T-helper 17 cell (primary cell): ENCODE measurements around the gene CDH4. TPM values are rescaled to one million over a fixed set of nuclear protein-coding genes. Genes with fewer than 3 reads are reported as not detected.

ENCODE experiments used
- ATAC-seq: fragments of 150-1000 bp; cut with Tn5 transposase; 2 replicates; pipeline ENCODE4 v1.10.0; 2021; ENCODE audit warnings: mild to moderate bottlenecking, moderate library complexity
- DNase-seq, 3 donors: peaks; one replicate each; pipeline versions ENCODE4 v3.0.0 to v3.0.0-alpha.2; 2020 to 2021
- H3K9me3 ChIP-seq: one replicate; pipeline ENCODE4 v1.7.0; 2013; ENCODE audit warnings: low read length, mild to moderate bottlenecking; ENCODE audit not compliant: control insufficient read depth, poor library complexity, severe bottlenecking
- H3K27ac Mint-ChIP-seq: one replicate; pipeline ENCODE4 v1.8.0; 2022; ENCODE audit warnings: mild to moderate bottlenecking, moderate library complexity, mixed read lengths
- H3K27me3 Mint-ChIP-seq: one replicate; pipeline ENCODE4 v1.8.0; 2022; ENCODE audit warnings: mixed read lengths
- H3K36me3 Mint-ChIP-seq: one replicate; pipeline ENCODE4 v1.8.0; 2022; ENCODE audit warnings: low read depth, mixed read lengths
- H3K4me1 Mint-ChIP-seq: one replicate; pipeline ENCODE4 v1.8.0; 2022; ENCODE audit warnings: mild to moderate bottlenecking, mixed read lengths
- H3K4me3 Mint-ChIP-seq: one replicate; pipeline ENCODE4 v1.8.0; 2022; ENCODE audit warnings: mild to moderate bottlenecking, moderate library complexity, mixed read lengths
- total RNA-seq, 4 donors: library from RNA in 2 of 4; stranded (reverse) in 2 of 4; gene quantifications; one replicate each; pipeline ENCODE4 v1.2.3 and lab custom pipeline; 2022 to 2026

The CDH4 gene
- total RNA-seq, 2 donors from 2014 or later: 0.55 to 0.67 TPM

GRCh38 chr20:61871913-61872312, 619.9 kb downstream of the CDH4 start:
- no peaks in the 10 kb centered on the region for H3K4me1 Mint-ChIP-seq
- no peaks in the 10 kb centered on the region for H3K27me3 Mint-ChIP-seq
- H3K36me3 Mint-ChIP-seq: peaks cover 2% of the 10 kb centered on the region
- no peak overlapping the region for H3K4me3 Mint-ChIP-seq
- no peak overlapping the region for H3K27ac Mint-ChIP-seq
- no peaks in the 10 kb centered on the region for H3K9me3 ChIP-seq
- no peak for DNase-seq
- ATAC-seq: no peak

DNA sequence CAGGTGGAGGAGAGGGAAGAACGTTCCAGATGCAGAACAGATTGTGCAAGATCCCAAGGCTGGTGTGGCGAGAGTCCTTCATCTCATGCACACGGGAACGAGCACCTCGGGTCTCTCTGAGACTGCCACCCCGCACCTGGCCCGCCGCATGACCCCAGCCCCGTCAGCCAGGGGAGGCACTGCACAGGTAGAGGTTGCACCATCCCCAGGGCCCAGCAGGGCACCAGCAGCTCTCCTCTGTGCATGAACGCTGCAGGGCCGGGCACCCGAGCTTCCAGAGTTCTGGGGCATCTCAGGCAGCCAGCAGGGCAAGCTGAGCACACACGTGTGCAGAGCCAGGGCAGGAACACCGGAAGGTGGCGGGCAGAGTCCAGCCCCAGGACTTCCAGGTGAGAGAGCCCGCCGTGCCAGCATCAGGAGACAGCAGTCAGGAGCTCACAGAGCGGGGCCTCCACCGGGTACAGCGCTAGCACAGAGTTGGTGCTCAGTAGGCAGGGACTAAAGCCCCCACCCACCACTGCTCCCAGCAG, 620.4 kb downstream of the CDH4 start:
- Mint-ChIP-seq H3K4me1 (no peaks in the 10 kb centered on the region), H3K4me3 (no peak overlapping the region), H3K36me3 (peaks cover 2% of the 10 kb centered on the region), H3K27me3 (no peaks in the 10 kb centered on the region), H3K27ac (no peak overlapping the region)
- ATAC-seq (no peak), DNase-seq (no peak)
- H3K9me3 ChIP-seq: no peaks in the 10 kb centered on the region

DNA sequence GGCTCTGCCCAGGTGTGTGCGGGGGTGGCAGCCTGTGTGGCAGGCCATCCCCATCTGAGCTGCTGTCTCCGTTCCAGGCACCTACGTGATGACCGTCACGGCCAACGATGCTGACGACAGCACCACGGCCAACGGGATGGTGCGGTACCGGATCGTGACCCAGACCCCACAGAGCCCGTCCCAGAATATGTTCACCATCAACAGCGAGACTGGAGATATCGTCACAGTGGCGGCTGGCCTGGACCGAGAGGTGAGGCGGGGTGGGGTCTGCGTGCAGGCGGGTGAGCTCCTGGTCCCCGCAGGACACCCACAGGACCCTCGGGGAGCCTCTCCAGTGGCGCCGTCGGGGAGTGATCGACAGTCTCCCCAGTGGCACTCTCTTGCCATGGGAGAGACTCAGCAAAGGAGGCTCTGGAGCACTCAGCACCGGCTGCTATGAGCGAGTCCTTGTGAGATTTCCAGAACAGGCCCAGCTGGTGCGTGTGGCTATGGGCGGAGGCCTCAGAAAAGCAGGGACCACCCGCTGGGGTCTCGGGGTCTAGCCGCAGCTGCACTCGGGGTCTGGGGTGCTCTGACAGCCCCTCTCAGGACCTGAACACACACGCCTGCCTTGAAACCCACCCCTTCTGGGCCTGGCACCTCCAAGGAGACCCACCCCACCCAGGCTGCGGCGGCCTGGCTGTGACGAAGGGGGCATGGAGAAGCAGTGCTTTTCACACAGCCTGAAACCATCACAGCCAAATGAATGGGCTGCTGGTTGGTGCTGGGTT, 621.8 kb downstream of the CDH4 start:
- no peaks in the 10 kb centered on the region for H3K9me3 ChIP-seq
- no peak for ATAC-seq
- Mint-ChIP-seq H3K4me1 (no peaks in the 10 kb centered on the region), H3K4me3 (no peak overlapping the region), H3K27me3 (no peaks in the 10 kb centered on the region), H3K27ac (no peak overlapping the region), H3K36me3 (peaks cover 2% of the 10 kb centered on the region)
- DNase-seq: no peak

- H3K4me1 Mint-ChIP-seq: no peaks in the 10 kb centered on the region
- ATAC-seq: no peak
- no peak overlapping the region for H3K4me3 Mint-ChIP-seq
Measured at GRCh38 chr20:61874421-61875068, 622.5 kb downstream of the CDH4 start.

GRCh38 chr20:61875221-61875885, 623.3 kb downstream of the CDH4 start:
- Mint-ChIP-seq H3K27me3 (no peaks in the 10 kb centered on the region), H3K4me3 (no peak overlapping the region), H3K27ac (no peak overlapping the region), H3K36me3 (peaks cover 2% of the 10 kb centered on the region), H3K4me1 (no peaks in the 10 kb centered on the region)
- no peaks in the 10 kb centered on the region for H3K9me3 ChIP-seq
- no peak for DNase-seq
- ATAC-seq: no peak

More at GRCh38 chr20:61874421-61875068, 622.5 kb downstream of the CDH4 start:
- Mint-ChIP-seq H3K27ac (no peak overlapping the region), H3K36me3 (peaks cover 2% of the 10 kb centered on the region), H3K27me3 (no peaks in the 10 kb centered on the region)
- H3K9me3 ChIP-seq: no peaks in the 10 kb centered on the region
- no peak for DNase-seq

GRCh38 chr20:61875996-61876395, 623.9 kb downstream of the CDH4 start:
- DNase-seq: no peak
- no peak for ATAC-seq
- Mint-ChIP-seq H3K4me3 (no peak overlapping the region), H3K4me1 (no peaks in the 10 kb centered on the region), H3K27ac (no peak overlapping the region), H3K36me3 (peaks cover 2% of the 10 kb centered on the region), H3K27me3 (no peaks in the 10 kb centered on the region)
- no peaks in the 10 kb centered on the region for H3K9me3 ChIP-seq

- ATAC-seq (no peak), DNase-seq (no peak)
- H3K27ac Mint-ChIP-seq: no peak overlapping the region
- H3K36me3 Mint-ChIP-seq: peaks cover under 1% of the 10 kb centered on the region
- no peaks in the 10 kb centered on the region for H3K4me1 Mint-ChIP-seq
- no peaks in the 10 kb centered on the region for H3K9me3 ChIP-seq
- H3K27me3 Mint-ChIP-seq: peaks cover 4% of the 10 kb centered on the region
- no peak overlapping the region for H3K4me3 Mint-ChIP-seq
Measured at GRCh38 chr20:61876952-61877728, 625.1 kb downstream of the CDH4 start.

DNA sequence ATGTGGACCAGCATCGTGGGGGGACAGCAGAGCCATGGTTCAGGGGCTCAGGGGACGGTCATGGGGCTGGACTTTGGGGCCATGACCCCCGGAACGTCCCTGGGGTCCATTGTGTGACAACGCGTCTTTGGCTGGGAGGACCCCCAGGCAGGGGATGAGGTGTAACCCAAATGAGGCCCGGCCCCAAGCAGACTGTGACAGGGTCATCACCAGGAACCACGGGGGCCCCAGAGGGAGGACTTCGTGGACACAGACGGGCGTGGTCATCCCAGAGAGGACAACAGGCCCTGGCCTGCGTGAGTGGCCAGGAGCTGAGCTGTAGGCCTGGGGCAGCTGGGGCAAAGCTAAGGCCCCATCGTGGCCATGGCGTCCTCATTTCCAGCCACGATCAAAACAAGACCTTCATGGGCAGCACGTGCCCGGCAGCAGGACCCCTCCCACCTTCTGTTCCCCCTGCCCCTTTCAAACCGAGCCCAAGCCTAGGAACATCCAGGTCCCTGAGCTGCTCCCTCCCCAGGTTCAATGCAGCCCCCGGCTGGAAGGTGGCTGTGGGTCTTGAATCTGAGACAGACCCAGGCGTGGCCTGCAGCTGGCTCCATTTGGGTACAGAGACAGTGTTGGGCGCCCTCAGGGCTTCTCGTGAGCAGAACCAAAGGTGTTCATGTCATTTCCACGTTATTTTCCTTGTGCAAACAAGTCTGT, 625.9 kb downstream of the CDH4 start:
- H3K27ac Mint-ChIP-seq: no peak overlapping the region
- no peak overlapping the region for H3K4me3 Mint-ChIP-seq

GRCh38 chr20:61878478-61879302, 626.6 kb downstream of the CDH4 start:
- DNase-seq: no peak

More for the DNA sequence above, 625.9 kb downstream of the CDH4 start:
- no peaks in the 10 kb centered on the region for H3K9me3 ChIP-seq
- peaks cover 8% of the 10 kb centered on the region for H3K27me3 Mint-ChIP-seq
- no peaks in the 10 kb centered on the region for H3K4me1 Mint-ChIP-seq
- no peaks in the 10 kb centered on the region for H3K36me3 Mint-ChIP-seq
- no peak for DNase-seq
- ATAC-seq: no peak

DNA sequence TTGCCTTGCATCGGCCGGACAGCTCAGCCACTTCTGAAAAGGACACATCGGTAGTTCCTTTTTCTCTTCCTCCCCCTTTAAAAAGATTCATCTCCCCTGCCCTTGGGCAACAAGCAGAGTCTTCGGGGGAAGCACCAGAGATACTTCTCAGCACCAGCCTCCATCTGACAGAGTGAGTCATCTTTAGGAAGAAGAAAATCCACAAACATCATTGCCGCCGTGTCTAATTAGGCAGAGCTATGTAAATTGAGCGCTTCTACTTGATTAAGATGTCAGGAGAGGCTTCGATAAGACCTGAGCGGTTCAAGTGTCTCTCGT, 627.2 kb downstream of the CDH4 start:
- H3K4me1 Mint-ChIP-seq: peaks cover 3% of the 10 kb centered on the region
- no peaks in the 10 kb centered on the region for H3K9me3 ChIP-seq
- no peak overlapping the region for H3K4me3 Mint-ChIP-seq
- H3K27me3 Mint-ChIP-seq: peaks cover 21% of the 10 kb centered on the region
- DNase-seq: no peak
- ATAC-seq: no peak
- no peaks in the 10 kb centered on the region for H3K36me3 Mint-ChIP-seq
- H3K27ac Mint-ChIP-seq: no peak overlapping the region

More at GRCh38 chr20:61878478-61879302, 626.6 kb downstream of the CDH4 start:
- peaks cover 15% of the 10 kb centered on the region for H3K27me3 Mint-ChIP-seq
- H3K36me3 Mint-ChIP-seq: no peaks in the 10 kb centered on the region
- H3K27ac Mint-ChIP-seq: no peak overlapping the region
- H3K4me1 Mint-ChIP-seq: peaks cover 3% of the 10 kb centered on the region
- H3K9me3 ChIP-seq: no peaks in the 10 kb centered on the region
- H3K4me3 Mint-ChIP-seq: no peak overlapping the region
- ATAC-seq: no peak

- H3K36me3 Mint-ChIP-seq: no peaks in the 10 kb centered on the region
- H3K4me3 Mint-ChIP-seq: no peak overlapping the region
- ATAC-seq (no peak), DNase-seq (no peak)
- no peak overlapping the region for H3K27ac Mint-ChIP-seq
- H3K4me1 Mint-ChIP-seq: peaks cover 3% of the 10 kb centered on the region
- H3K27me3 Mint-ChIP-seq: peaks cover 21% of the 10 kb centered on the region
- H3K9me3 ChIP-seq: no peaks in the 10 kb centered on the region
Measured at GRCh38 chr20:61879694-61880093, 627.6 kb downstream of the CDH4 start.

DNA sequence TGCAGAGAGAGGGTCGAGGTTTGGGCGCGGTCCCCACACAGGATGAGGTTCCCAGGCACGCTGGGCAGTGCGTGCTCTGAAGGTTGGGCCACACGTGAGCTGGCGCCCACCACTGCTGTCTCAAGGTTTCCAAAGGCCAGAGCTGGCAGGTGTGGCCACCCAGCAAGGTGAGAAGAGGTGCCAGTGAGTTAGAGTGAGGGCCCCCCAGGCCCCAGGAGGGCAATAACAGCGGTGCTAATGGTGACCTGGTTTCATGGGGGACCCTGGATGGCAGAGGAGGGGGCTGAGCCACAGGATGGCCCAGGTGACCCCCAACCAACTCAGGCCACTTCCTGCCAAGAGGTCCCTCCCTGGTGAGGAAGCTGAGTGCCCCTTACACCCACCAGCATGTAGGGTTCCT, 628.6 kb downstream of the CDH4 start:
- Mint-ChIP-seq H3K27ac (no peak overlapping the region), H3K36me3 (no peaks in the 10 kb centered on the region), H3K27me3 (peaks cover 21% of the 10 kb centered on the region), H3K4me1 (peaks cover 3% of the 10 kb centered on the region), H3K4me3 (no peak overlapping the region)
- ATAC-seq (no peak), DNase-seq (no peak)
- H3K9me3 ChIP-seq: no peaks in the 10 kb centered on the region
